ENCODE data around the gene GRIN2A. TPM values are rescaled to one million over a fixed set of nuclear protein-coding genes. Genes with fewer than 3 reads are reported as not detected.

Gene GRIN2A
- polyA plus RNA-seq, 2 of the 4 experiments (the other 2 are of a cell fraction): not detected

GRCh38 chr16:9775998-9776397 lies 406.2 kb downstream of the GRIN2A start:
- 2% methylated on average over 5 of the region's 5 CpGs for WGBS (ENCODE audit: missing lambda C conversion rate)
- CTCF ChIA-PET: no interaction called here
- no peak for DNase-seq (ENCODE audit: low read depth in 1 of 2, low spot score in 1 of 2)
- H3K4me2 ChIP-seq: no peak overlapping the region
- H3K27ac ChIP-seq: no peak overlapping the region
- FAIRE-seq: no peak
- no peak overlapping the region for H3K4me3 ChIP-seq
- TF ChIP-seq RAD21 (conservative IDR thresholded peaks at IDR 0.05 in 1 of 2, IDR thresholded peaks at IDR 0.05 in 1 of 2) (no peak), HES2 (IDR thresholded peaks at IDR 0.05) (no peak), KDM1A (IDR thresholded peaks at IDR 0.05; ENCODE audit: low read depth) (no peak), EP300 (IDR thresholded peaks at IDR 0.05) (no peak), NFE2L2 (conservative IDR thresholded peaks at IDR 0.05; ENCODE audit: low read length) (no peak), HOXB13 (CRISPR knock-in tag; IDR thresholded peaks at IDR 0.05; ENCODE audit: low read depth) (no peak), PBX3 (IDR thresholded peaks at IDR 0.05) (no peak), POLR2A (IDR thresholded peaks at IDR 0.05; ENCODE audit: low read length) (no peak), CBX8 (IDR thresholded peaks at IDR 0.05) (no peak), CHD2 (IDR thresholded peaks at IDR 0.05; ENCODE audit: low read length, partially characterized antibody) (no peak), EHF (CRISPR knock-in tag; IDR thresholded peaks at IDR 0.05) (no peak), CBX2 (IDR thresholded peaks at IDR 0.05; ENCODE audit: borderline replicate concordance, low read depth) (no peak), RARB (CRISPR knock-in tag; IDR thresholded peaks at IDR 0.05) (no peak), ATOH8 (CRISPR knock-in tag; IDR thresholded peaks at IDR 0.05; ENCODE audit: low read depth) (no peak), REST (IDR thresholded peaks at IDR 0.05) (no peak), FOXS1 (CRISPR knock-in tag; IDR thresholded peaks at IDR 0.05) (no peak), ZC3H11A (IDR thresholded peaks at IDR 0.05) (no peak), POLR2AphosphoS2 (conservative IDR thresholded peaks at IDR 0.05; ENCODE audit: low read length) (no peak)
- no peaks in the 10 kb centered on the region for H3K9me3 ChIP-seq
- POLR2A ChIA-PET: no interaction called here
- no peaks in the 10 kb centered on the region for H3K4me1 ChIP-seq
- no peak for ATAC-seq

- DNase-seq (ENCODE audit: low read depth in 1 of 2, low spot score in 1 of 2) (no peak), ATAC-seq (no peak), FAIRE-seq (no peak)
- Histone ChIP-seq H3K4me2 (no peak overlapping the region), H3K4me3 (no peak overlapping the region), H3K27ac (no peak overlapping the region), H3K9me3 (no peaks in the 10 kb centered on the region), H3K4me1 (no peaks in the 10 kb centered on the region)
- ChIA-PET CTCF (no interaction called here), POLR2A (no interaction called here)
- WGBS (ENCODE audit: missing lambda C conversion rate): 14% methylated on average over 4 of the region's 4 CpGs
- no peak for TF ChIP-seq RAD21 (conservative IDR thresholded peaks at IDR 0.05 in 1 of 2, IDR thresholded peaks at IDR 0.05 in 1 of 2)
- no peak for TF ChIP-seq HEYL (CRISPR knock-in tag; IDR thresholded peaks at IDR 0.05)
- no peak for TF ChIP-seq REST (IDR thresholded peaks at IDR 0.05)
- TF ChIP-seq ZSCAN20 (CRISPR knock-in tag; IDR thresholded peaks at IDR 0.05): no peak
- TF ChIP-seq HDAC2 (IDR thresholded peaks at IDR 0.05): no peak
- TF ChIP-seq HOXA7 (CRISPR knock-in tag; IDR thresholded peaks at IDR 0.05): no peak
- no peak for TF ChIP-seq NPAS2 (CRISPR knock-in tag; IDR thresholded peaks at IDR 0.05; ENCODE audit: borderline replicate concordance)
- TF ChIP-seq E2F6 (IDR thresholded peaks at IDR 0.05; ENCODE audit: borderline replicate concordance, low read depth): no peak
Observed at GRCh38 chr16:9773289-9773688, 408.9 kb downstream of the GRIN2A start.
